Thymus (tissue), 11 donors: ENCODE results near the gene DOCK9. TPM values are rescaled to one million over a fixed set of nuclear protein-coding genes. Genes with fewer than 3 reads are reported as not detected.

Source experiments
- DNase-seq, 9 donors: peaks; one replicate each; pipeline ENCODE4 v3.0.0-alpha.2; 2013; ENCODE audit warnings: low spot score in 9 of 9, low read depth in 6 of 9, missing footprints in 1 of 9
- H3K27ac ChIP-seq, 2 donors: one replicate each; pipeline ENCODE4 v1.5.1; 2013; ENCODE audit warnings: control low read depth in 1 of 2, low read depth in 1 of 2, low read length in 1 of 2, mild to moderate bottlenecking in 1 of 2, moderate library complexity in 1 of 2
- H3K27me3 ChIP-seq, 2 donors: one replicate each; pipeline ENCODE4 v1.5.1; 2013; ENCODE audit warnings: low read length in 1 of 2; ENCODE audit not compliant: control insufficient read depth in 2 of 2, insufficient read depth in 1 of 2
- H3K36me3 ChIP-seq, 2 donors: one replicate each; pipeline ENCODE4 v1.5.1; 2013; ENCODE audit warnings: low read length in 1 of 2, mild to moderate bottlenecking in 1 of 2, moderate library complexity in 1 of 2; ENCODE audit not compliant: control insufficient read depth in 2 of 2, insufficient read depth in 2 of 2
- H3K4me1 ChIP-seq, 2 donors: one replicate each; pipeline ENCODE4 v1.5.1; 2013; ENCODE audit warnings: low read length in 2 of 2; ENCODE audit not compliant: control insufficient read depth in 2 of 2, insufficient read depth in 2 of 2
- H3K4me3 ChIP-seq, 2 donors: one replicate each; pipeline ENCODE4 v1.5.1; 2013; ENCODE audit warnings: low read length in 2 of 2, control low read depth in 1 of 2, mild to moderate bottlenecking in 1 of 2
- H3K9me3 ChIP-seq, 2 donors: one replicate each; pipeline ENCODE4 v1.5.1; 2013; ENCODE audit warnings: low read length in 1 of 2, mild to moderate bottlenecking in 1 of 2; ENCODE audit not compliant: control insufficient read depth in 2 of 2, insufficient read depth in 1 of 2
- WGBS: extraction: QIAGEN DNeasy Blood & Tissue Kit; methylation state at CpG from one replicate; pipeline ENCODE4 v1.1.7; 2013; 5-methylcytosine and 5-hydroxymethylcytosine counted together
- polyA plus RNA-seq: library from polyadenylated mRNA; stranded (reverse); fragments of 200-250 nt; gene quantifications from one replicate; pipeline ENCODE4 v1.2.3, GENCODE V29; 2013
- total RNA-seq: library from RNA; stranded (reverse); fragments of 120-200 nt; gene quantifications from one replicate; pipeline ENCODE4 v1.2.4, GENCODE V29; 2013
- donor health status: healthy.

The DOCK9 gene
- total and polyA plus RNA-seq, 2 donors: 34.0 to 37.9 TPM

DNA sequence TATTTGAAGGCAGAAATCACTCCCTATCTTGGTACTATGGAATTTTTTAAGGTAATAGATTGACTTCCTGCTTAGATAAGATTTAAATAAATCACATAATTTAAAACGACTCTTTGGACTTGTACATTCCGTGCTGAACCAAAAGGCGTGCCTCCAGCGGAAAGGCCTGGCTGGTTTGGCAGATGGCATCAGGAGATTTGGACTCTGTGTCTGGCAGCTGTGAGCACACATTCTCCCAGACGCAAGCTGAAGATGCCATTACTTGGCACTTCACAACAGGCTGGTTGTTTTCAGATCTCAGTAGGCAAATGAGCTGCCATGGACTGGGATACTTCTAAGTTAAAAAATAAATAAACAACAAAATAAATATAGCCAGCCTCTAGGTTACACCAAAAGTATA is 120.9 kb downstream of the DOCK9 start:
- H3K36me3 ChIP-seq: peaks cover 26 to 34% of the 10 kb centered on the region in 2 donors
- WGBS: 77% methylated on average over 5 of the region's 5 CpGs
- no peaks in the 10 kb centered on the region for H3K9me3 ChIP-seq
- H3K27me3 ChIP-seq: no peaks in the 10 kb centered on the region
- H3K4me1 ChIP-seq: no peaks in the 10 kb centered on the region
- no peak overlapping the region for H3K27ac ChIP-seq
- no peak overlapping the region for H3K4me3 ChIP-seq
- DNase-seq: no peak

GRCh38 chr13:98854448-98854847 is 123.4 kb downstream of the DOCK9 start:
- H3K27me3 ChIP-seq: no peaks in the 10 kb centered on the region
- no peaks in the 10 kb centered on the region for H3K9me3 ChIP-seq
- H3K27ac ChIP-seq: no peak overlapping the region
- no peaks in the 10 kb centered on the region for H3K4me1 ChIP-seq
- WGBS: 98% methylated on average over 6 of the region's 6 CpGs
- no peak overlapping the region for H3K4me3 ChIP-seq
- no peak for DNase-seq
- H3K36me3 ChIP-seq: peaks cover 15 to 25% of the 10 kb centered on the region in 2 donors

DNA sequence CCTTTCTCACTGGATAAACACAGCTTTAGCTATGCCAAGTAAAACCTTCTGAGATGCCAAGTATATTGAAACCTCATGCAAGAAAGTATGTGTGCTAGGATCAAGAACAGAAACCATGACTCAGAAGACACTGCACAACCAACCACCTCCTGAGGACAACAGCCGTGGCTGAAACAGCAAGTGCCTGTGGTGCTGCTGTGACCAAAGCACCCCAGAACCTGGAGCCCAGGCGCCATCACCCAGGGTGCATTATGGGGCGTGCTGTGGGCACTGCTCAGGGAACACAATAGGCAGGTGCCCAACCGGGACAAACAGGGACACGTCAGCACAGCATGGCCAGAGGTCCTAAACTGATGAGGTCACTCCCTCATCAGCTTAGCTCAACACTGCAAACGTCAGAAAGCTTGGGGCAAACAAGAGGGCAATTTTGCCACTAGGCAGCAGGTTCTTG is 124.1 kb downstream of the DOCK9 start:
- no peak for DNase-seq
- WGBS: 87% methylated on average over 6 of the region's 6 CpGs

GRCh38 chr13:98851276-98851675 is 126.6 kb downstream of the DOCK9 start:
- H3K27ac ChIP-seq: no peak overlapping the region

More for the DNA sequence above, 124.1 kb downstream of the DOCK9 start:
- Histone ChIP-seq H3K9me3 (no peaks in the 10 kb centered on the region), H3K27me3 (no peaks in the 10 kb centered on the region), H3K27ac (no peak overlapping the region), H3K4me3 (no peak overlapping the region), H3K4me1 (no peaks in the 10 kb centered on the region), H3K36me3 (peaks cover 10 to 25% of the 10 kb centered on the region in 2 donors)

DNA sequence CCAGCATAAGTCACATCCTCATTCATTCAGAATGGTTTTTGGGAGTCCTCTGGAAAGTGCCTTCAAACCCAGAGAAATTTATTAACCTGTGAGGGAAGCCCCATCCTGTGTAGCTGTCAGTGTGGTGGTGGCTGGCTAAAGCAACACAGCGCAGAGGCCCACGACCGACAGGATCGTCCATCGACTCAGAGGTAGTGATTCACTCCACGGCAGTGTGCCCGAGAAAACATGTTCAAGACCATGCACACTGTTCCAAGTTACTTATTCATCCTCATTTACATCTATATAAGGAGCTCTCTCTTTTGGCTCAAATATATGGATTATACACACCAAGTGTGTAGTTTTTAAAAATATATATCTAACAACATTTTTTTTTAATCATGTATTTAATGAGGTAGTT is 129.1 kb downstream of the DOCK9 start:
- peaks cover 23 to 24% of the 10 kb centered on the region in 2 donors for H3K36me3 ChIP-seq
- no peak for DNase-seq
- no peak overlapping the region for H3K27ac ChIP-seq
- peaks cover 0 to 17% of the 10 kb centered on the region in 2 donors for H3K4me1 ChIP-seq
- H3K4me3 ChIP-seq: no peak overlapping the region
- 98% methylated on average over 7 of the region's 7 CpGs for WGBS
- H3K27me3 ChIP-seq: no peaks in the 10 kb centered on the region
- H3K9me3 ChIP-seq: no peaks in the 10 kb centered on the region

More at GRCh38 chr13:98851276-98851675, 126.6 kb downstream of the DOCK9 start:
- Histone ChIP-seq H3K9me3 (no peaks in the 10 kb centered on the region), H3K4me3 (no peak overlapping the region), H3K27me3 (no peaks in the 10 kb centered on the region), H3K4me1 (peaks cover 0 to 10% of the 10 kb centered on the region in 2 donors), H3K36me3 (peaks cover 15 to 26% of the 10 kb centered on the region in 2 donors)
- 98% methylated on average over 6 of the region's 6 CpGs for WGBS
- no peak for DNase-seq

GRCh38 chr13:98847780-98848179 is 130.1 kb downstream of the DOCK9 start:
- Histone ChIP-seq H3K36me3 (peaks cover 20 to 22% of the 10 kb centered on the region in 2 donors), H3K27me3 (no peaks in the 10 kb centered on the region), H3K4me1 (peaks cover 0 to 18% of the 10 kb centered on the region in 2 donors), H3K27ac (no peak overlapping the region), H3K9me3 (no peaks in the 10 kb centered on the region), H3K4me3 (no peak overlapping the region)
- WGBS: 87% methylated on average over 5 of the region's 5 CpGs
- DNase-seq: peak in 3 of 9 donors; percentile 30 to 57 (median 36)

- H3K27ac ChIP-seq: no peak overlapping the region
- H3K27me3 ChIP-seq: no peaks in the 10 kb centered on the region
- no peak overlapping the region for H3K4me3 ChIP-seq
- H3K36me3 ChIP-seq: peaks cover 20 to 22% of the 10 kb centered on the region in 2 donors
- DNase-seq: no peak
- peaks cover 0 to 23% of the 10 kb centered on the region in 2 donors for H3K4me1 ChIP-seq
- H3K9me3 ChIP-seq: no peaks in the 10 kb centered on the region
- WGBS: 98% methylated on average over 4 of the region's 4 CpGs
Measured at GRCh38 chr13:98846986-98847385, 130.9 kb downstream of the DOCK9 start.

GRCh38 chr13:98846521-98846920 is 131.3 kb downstream of the DOCK9 start:
- no peaks in the 10 kb centered on the region for H3K27me3 ChIP-seq
- H3K27ac ChIP-seq: peak overlapping the region; percentile 18 to 21
- peak in 1 of 9 donors; percentile 37 for DNase-seq
- H3K4me1 ChIP-seq: peaks cover 0 to 27% of the 10 kb centered on the region in 2 donors
- peaks cover 20 to 21% of the 10 kb centered on the region in 2 donors for H3K36me3 ChIP-seq
- H3K9me3 ChIP-seq: no peaks in the 10 kb centered on the region
- 93% methylated on average over 5 of the region's 5 CpGs for WGBS
- no peak overlapping the region for H3K4me3 ChIP-seq

DNA sequence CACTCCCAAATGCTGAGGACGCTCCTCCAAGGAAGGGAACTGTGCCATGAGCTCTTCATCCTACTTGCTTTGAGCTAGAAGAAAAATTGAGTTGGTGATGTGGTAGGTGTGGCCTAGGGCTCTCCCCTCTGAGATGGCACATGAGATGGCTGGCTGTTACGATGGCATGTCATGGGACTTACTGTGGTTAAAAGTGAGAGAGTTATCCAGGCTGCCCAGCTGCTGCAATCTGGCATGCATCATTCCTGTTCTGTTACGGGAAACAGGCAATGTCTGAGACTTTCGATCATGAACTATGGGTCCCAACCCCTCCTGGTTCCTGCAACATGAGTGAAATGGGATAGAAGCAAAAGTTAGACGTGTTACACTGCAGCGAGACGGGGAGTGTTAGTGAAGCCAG is 132.1 kb downstream of the DOCK9 start:
- DNase-seq: no peak
- Histone ChIP-seq H3K9me3 (no peaks in the 10 kb centered on the region), H3K4me3 (no peak overlapping the region), H3K4me1 (peaks cover 0 to 27% of the 10 kb centered on the region in 2 donors), H3K27me3 (no peaks in the 10 kb centered on the region), H3K36me3 (peaks cover 16 to 17% of the 10 kb centered on the region in 2 donors), H3K27ac (no peak overlapping the region)
- 98% methylated on average over 7 of the region's 7 CpGs for WGBS
